CD4-positive, alpha-beta T cell treated with Interleukin-10 for 1 hour (primary cell): ENCODE results near the gene SMC1A.
A peak's percentile ranks its signal among the peaks of the same experiment; 100 is the strongest.
"Not testable (repeated sequence)": the region's sequence is repeated elsewhere in the genome, so short reads cannot be mapped to it uniquely, and the experiment has no call there.

Experiments
- DNase-seq: peaks from one replicate; pipeline ENCODE4 v3.0.0-alpha.2; 2020

Gene SMC1A

DNA sequence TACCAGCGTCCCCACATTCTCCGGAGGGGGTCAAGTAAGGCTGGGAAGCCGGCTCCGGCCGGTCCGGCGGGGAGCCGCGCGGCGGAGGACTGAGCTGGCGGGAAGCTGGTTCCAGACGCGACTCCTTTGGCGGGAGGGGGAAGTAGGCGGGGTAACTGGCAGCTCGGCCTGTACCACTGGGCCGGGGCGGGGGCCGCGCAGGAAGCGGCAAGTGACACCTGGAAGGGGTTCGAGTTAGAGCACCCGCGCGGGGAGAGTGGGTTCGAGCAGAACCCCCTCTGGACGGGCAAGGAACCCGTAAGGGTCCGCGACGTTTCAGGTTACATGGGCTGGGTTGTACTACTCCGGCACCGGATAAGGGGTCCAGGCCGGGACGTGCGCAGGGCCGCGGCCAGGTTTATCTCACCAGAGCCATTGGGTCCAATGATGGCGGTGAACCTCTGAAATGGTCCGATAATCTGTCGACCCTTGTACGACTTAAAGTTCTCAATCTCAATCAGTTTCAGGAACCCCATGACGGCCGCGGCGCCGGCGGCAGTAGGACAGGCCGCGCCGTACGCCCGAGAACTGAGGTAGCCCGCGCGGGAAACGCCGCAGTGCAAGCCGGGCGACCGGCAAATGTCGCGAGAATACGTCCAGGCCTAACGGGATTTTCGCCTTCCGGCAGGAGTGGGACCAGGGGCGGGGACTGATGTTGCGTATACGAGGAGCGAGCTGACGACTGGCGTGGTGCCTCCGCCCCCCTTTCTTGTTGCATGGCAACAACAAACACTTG lies at the start of gene SMC1A:
Gene SMC1A (minus strand): TSS at position 569 of the 775 bp plus-strand sequence. CDS start 54 bp downstream, at position 515.
- peak; percentile 97 for DNase-seq

DNA sequence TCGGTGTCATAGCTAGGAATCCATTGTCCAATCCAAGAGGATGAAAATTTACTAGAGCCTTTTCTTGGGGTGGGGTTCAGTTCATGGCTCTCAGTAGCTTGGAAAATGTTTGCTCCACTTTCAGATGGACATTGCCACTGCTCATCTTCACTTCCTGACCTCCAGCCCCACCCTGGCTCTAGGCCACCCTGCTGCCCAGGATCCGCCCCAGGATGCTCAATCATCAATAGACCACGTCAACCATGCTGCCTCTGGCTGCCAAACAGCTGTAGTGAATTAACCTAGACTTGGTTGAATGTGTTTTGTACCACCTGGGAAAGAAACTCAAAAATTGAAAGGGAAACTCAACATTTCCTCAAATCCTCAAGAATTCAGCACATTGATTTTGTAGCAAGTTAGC lies 48.9 kb upstream of the SMC1A start:
- DNase-seq, result no peak

DNA sequence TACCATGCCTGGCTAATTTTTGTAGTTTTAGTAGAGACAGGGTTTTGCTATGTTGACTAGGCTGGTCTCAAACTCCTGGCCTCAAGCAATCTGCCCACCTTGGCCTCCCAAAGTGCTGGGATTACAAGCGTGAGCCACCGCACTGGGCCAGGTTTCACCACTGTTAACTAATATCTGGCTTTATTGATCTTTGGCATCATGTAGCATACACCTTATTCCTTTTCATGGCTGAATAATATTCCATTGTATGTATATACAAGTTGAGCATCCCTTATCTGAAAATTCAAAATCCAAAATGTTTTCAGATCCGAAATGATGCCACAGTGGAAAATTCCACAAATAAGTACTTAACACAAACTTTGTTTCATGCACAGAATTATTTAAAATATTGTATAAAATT lies 46.2 kb upstream of the SMC1A start:
- not testable (repeated sequence) for DNase-seq

- no peak for DNase-seq
Measured at GRCh38 chrX:53458082-53458481, 35.6 kb upstream of the SMC1A start.

DNA sequence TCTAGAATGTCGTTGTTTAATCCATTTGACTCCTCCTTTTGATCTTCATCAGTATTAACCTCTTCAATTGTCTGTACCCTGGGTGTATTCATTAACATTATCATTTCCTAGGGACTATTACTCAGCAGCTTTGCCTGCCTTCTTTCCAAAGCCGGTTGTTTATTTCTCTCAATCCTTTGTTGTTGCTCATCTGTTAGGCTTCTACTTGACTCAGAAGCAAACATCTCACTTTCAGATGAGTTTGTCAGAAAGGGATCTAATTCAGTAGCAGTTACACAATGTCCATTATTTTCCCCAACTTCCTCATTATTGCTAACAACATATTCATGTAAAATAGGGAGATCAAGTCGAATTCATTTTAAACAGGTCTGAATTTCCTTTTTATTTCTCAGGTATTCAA lies 33.8 kb upstream of the SMC1A start:
- no peak for DNase-seq

DNA sequence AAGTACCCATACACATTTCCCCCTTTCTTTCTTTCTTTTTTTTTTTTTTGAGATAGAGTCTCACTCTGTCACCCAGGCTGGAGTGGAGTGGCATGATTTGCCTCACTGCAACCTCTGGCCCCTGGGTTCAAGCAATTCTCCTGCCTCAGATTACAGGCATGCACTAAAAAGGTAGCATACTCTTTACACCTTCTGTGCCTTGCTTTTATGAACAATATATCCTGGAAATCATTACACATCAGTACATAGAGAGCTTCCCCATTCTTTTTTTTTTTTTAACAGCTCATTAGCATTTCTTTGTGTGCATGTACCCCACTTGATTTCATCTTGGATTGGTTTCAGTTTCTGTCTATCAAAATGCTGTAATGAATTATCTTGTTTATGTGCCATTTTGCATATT lies 30.4 kb upstream of the SMC1A start:
- DNase-seq, result no peak

GRCh38 chrX:53449632-53450031 lies 27.2 kb upstream of the SMC1A start:
- DNase-seq, result no peak

DNA sequence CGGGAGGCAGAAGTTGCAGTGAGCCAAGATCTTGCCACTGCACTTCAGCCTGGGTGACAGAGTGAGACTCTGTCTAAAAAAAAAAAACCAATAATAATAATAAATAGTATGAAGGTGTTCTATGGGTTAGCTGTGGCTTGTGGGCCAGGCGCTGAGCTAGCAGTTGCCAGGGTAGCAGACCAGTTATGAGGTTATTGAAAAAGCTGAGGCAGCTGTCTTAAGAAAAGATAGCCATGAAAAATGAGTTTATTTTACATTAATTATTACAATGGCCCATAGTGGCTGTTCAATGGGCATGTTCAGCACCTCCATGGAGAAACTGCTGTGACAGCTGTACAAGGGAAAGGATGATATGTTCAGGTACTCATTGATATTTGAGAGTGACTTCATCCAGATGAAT lies 25.0 kb upstream of the SMC1A start:
- DNase-seq, result no peak

GRCh38 chrX:53445977-53446376 lies 23.5 kb upstream of the SMC1A start:
- peak; percentile 54 for DNase-seq

DNA sequence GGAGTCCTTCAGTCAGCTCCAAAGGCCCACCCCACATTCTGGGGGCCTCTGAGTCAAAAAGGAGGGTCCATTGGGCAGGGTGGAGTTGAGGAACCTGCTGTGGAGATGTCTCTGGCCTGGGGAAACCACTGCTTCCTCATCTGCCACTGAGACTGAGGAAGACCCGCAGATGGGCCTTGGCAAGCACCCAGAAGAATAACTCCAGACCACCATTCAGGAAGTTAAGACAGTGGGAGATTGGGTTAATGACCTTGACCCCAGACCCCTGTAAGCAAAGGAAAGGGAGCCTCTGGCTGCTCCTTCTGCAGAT lies 19.8 kb upstream of the SMC1A start:
- no peak for DNase-seq

- peak; percentile 81 for DNase-seq
Measured at GRCh38 chrX:53441531-53442321, 19.3 kb upstream of the SMC1A start.

DNA sequence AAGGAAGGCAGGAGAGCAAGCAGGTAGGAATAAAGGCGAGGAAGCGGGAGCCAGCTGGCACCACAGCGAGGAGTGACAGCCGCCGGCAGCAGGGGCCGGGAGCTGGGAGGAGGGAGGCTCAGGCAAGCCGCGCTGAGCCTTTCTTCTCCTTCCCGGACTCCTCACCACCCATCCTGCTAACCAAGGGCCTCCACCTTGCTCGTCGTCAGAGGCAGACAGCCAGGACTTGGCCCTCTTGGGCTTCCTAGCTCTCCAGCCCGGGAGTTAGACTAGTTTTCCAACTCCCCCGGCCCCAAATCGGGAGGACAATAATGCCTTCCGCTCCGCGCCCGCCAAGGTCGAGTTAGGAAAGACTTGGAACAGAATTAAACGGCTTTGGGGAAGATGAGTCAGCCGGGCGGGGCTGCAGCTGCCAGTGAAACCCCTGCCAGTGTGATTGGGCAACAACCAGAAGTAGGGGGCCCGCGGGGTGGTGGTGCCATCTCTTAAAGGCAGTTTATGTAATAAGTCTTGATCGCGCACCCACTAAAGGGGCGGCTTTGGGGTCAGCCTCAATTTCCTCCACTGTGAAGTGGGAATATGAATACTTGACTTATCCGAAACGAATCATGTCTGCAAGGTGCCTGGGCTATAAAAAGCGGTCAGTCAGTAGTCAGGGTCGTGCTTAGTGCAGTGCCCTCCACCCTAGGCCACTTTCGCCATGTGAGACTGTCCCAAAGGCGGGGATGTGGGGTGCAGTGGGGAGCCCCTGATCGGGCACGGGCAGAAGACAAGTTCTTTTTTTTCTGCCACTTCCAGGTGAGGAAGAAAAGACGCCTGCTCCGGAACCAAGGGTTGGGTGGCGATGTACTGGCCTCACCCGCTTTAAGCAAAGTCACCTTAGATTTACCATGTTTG lies 18.4 kb upstream of the SMC1A start:
- DNase-seq, result no peak

DNA sequence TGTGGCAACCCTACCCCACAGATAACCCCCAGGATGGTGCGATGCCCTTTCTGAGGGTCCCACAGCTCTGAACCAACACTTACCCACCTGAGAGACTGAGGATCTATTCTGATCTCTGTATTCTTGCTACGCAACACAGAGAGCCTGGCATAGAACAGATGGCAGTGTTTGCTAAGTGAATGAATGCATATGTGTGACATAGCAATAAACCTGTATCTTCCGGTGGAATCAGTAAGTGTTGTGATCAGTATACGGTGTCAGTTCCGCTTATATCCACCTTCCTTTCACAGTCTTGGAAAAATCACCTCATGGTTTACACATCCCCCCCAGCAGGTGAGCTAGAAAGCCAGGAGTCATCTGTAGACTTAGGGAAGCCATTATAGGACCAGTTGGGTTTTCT lies 17.6 kb upstream of the SMC1A start:
- no peak for DNase-seq

- DNase-seq, result no peak
Measured at GRCh38 chrX:53438832-53439230, 16.4 kb upstream of the SMC1A start.

GRCh38 chrX:53438174-53438831 lies 15.8 kb upstream of the SMC1A start:
- no peak for DNase-seq

GRCh38 chrX:53437206-53437605 lies 14.8 kb upstream of the SMC1A start:
- DNase-seq, result no peak

GRCh38 chrX:53435997-53436396 lies 13.5 kb upstream of the SMC1A start:
- DNase-seq, result peak; percentile 79

- DNase-seq, result peak; percentile 87
Measured at GRCh38 chrX:53433651-53434639, 11.5 kb upstream of the SMC1A start, which contains the start of gene HSD17B10. Gene HSD17B10 (minus strand): TSS chrX:53434370. CDS start chrX:53434345, 25 bp downstream.

- no peak for DNase-seq
Measured at GRCh38 chrX:53430231-53430630, 7.8 kb upstream of the SMC1A start.

- no peak for DNase-seq
Measured at GRCh38 chrX:53429755-53430154, 7.3 kb upstream of the SMC1A start.

DNA sequence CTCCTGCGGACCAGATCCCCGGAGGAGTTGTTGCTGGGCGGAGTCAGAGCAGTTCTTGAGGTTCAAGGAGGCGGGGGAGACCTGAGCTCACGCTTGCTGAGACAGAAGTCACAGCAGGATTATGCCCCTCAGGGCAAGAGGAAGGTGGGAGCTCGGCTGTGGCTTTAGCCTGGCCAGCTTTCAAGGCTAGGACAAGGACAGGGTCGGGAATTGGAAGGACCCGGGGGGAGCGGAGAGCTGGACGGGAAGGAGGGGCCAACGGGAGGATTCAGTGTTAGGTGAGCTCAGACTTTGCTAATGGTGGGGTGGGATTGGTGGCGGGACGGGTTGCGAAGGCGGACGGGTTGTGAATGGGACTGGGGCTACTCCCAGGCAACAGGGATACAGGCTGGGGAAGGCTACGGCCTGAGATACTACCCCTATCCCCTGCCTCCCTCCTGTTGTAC lies 430 bp upstream of the SMC1A start, which contains the start of gene RIBC1:
Gene RIBC1 (plus strand): TSS at position 13 of the 446 bp plus-strand sequence. CDS start 3,404 bp downstream, outside the sequence.
- no peak for DNase-seq
